ENCODE data around the gene TCF4. TPM values are rescaled to one million over a fixed set of nuclear protein-coding genes. Genes with fewer than 3 reads are reported as not detected.

The TCF4 gene
- total and polyA plus RNA-seq, 4 donors: 4.3 to 15.3 (median 11.5) TPM

DNA sequence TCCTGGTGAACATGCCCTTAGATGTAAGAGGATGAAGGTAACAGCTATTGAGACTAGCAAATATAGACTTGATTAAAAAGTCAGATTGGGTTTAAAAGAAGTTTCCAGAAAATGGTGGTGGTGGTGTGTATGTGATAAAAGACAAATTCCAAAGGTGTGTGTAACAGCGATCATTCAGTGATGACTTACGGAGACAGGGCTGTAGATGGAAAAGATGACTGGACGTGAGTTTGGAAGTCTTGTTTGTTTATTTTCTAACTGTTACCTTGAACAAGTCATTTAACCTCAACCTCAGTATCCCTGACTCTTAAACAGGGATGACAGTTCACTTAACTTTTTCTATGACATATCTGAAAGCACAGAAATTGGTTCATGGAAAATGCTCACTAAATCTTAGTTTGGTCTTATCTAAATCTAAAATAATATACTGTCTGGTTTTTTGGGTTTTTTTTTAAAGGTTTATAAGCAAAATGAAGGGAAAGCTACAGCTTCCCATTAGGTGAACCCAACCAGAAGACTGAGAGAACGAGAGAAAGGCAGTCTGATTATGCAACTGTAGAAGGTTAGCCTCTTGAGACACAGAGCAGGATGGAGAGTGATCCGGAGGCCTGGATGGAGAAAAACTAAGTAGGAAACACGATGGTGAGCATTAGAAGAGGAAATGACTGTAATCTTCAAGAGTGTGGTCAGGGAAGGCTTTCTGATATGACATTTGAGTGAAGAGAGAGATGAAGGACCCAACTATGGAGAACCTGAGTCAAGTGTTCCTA lies 71.9 kb downstream of the TCF4 start:
- no peaks in the 10 kb centered on the region for H3K9me3 ChIP-seq (ENCODE audit: control insufficient read depth in 4 of 4, low read length in 3 of 4)
- H3K36me3 ChIP-seq (ENCODE audit: control insufficient read depth in 4 of 4, insufficient read depth in 3 of 4, low read depth in 1 of 4, low read length in 3 of 4): no peaks in the 10 kb centered on the region
- H3K9ac ChIP-seq (ENCODE audit: low read depth in 1 of 2, low read length in 2 of 2): no peak overlapping the region
- H3K4me1 ChIP-seq (ENCODE audit: control insufficient read depth in 4 of 4, insufficient read depth in 4 of 4, low read length in 3 of 4): no peaks in the 10 kb centered on the region
- H3K27me3 ChIP-seq (ENCODE audit: control insufficient read depth in 4 of 4, insufficient read depth in 4 of 4, low read length in 3 of 4): no peaks in the 10 kb centered on the region
- H3K4me3 ChIP-seq (ENCODE audit: low read depth in 1 of 3, low read length in 3 of 3): no peak overlapping the region
- DNase-seq (ENCODE audit: low spot score): no peak
- 81% methylated on average over 6 of the region's 6 CpGs for WGBS
- no peak for TF ChIP-seq EGR1 (IDR thresholded peaks at IDR 0.05; ENCODE audit: low read depth in 2 of 2)
- TF ChIP-seq, protein P1, sequence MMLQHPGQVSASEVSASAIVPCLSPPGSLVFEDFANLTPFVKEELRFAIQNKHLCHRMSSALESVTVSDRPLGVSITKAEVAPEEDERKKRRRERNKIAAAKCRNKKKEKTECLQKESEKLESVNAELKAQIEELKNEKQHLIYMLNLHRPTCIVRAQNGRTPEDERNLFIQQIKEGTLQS (IDR thresholded peaks at IDR 0.05): no peak
- TF ChIP-seq NR2F2 (IDR thresholded peaks at IDR 0.05): no peak
- no peak for TF ChIP-seq SP1 (IDR thresholded peaks at IDR 0.05)
- no peak for TF ChIP-seq TAF1 (conservative IDR thresholded peaks at IDR 0.05)
- no peak overlapping the region for H3K27ac ChIP-seq (ENCODE audit: low read depth in 1 of 2, low read length in 2 of 2)

DNA sequence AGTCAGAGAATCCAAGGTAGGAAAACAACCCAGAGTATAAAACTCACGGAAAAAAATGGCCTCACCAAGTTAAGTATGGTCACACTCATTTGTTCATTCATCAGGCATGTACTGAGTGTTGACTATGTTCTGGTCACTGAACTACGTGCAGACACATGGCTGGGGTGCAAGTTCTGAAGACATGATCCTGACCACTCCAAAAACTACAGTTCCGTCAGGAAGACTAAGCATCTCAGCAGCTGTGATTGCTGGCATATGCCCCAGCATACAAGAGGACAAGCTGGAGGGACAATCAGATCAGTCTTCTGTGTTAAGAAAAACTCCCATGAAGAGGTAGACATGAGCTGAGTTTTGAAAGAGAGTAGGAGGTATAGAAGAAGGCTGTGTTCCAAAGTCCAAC lies 72.8 kb downstream of the TCF4 start:
- H3K4me3 ChIP-seq (ENCODE audit: low read depth in 1 of 3, low read length in 3 of 3): no peak overlapping the region
- H3K4me1 ChIP-seq (ENCODE audit: control insufficient read depth in 4 of 4, insufficient read depth in 4 of 4, low read length in 3 of 4): no peaks in the 10 kb centered on the region
- no peak overlapping the region for H3K9ac ChIP-seq (ENCODE audit: low read depth in 1 of 2, low read length in 2 of 2)
- no peaks in the 10 kb centered on the region for H3K27me3 ChIP-seq (ENCODE audit: control insufficient read depth in 4 of 4, insufficient read depth in 4 of 4, low read length in 3 of 4)
- TF ChIP-seq SP1 (IDR thresholded peaks at IDR 0.05): no peak
- TF ChIP-seq FOXA2 (IDR thresholded peaks at IDR 0.05): no peak
- TF ChIP-seq, protein P2, sequence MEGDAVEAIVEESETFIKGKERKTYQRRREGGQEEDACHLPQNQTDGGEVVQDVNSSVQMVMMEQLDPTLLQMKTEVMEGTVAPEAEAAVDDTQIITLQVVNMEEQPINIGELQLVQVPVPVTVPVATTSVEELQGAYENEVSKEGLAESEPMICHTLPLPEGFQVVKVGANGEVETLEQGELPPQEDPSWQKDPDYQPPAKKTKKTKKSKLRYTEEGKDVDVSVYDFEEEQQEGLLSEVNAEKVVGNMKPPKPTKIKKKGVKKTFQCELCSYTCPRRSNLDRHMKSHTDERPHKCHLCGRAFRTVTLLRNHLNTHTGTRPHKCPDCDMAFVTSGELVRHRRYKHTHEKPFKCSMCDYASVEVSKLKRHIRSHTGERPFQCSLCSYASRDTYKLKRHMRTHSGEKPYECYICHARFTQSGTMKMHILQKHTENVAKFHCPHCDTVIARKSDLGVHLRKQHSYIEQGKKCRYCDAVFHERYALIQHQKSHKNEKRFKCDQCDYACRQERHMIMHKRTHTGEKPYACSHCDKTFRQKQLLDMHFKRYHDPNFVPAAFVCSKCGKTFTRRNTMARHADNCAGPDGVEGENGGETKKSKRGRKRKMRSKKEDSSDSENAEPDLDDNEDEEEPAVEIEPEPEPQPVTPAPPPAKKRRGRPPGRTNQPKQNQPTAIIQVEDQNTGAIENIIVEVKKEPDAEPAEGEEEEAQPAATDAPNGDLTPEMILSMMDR (IDR thresholded peaks at IDR 0.05; ENCODE audit: low read depth, low read length, missing input control): no peak
- no peak for TF ChIP-seq HNF4A (conservative IDR thresholded peaks at IDR 0.05)
- no peak for TF ChIP-seq RAD21 (IDR thresholded peaks at IDR 0.05)
- TF ChIP-seq, protein P1 (IDR thresholded peaks at IDR 0.05): no peak
- TF ChIP-seq EGR1 (IDR thresholded peaks at IDR 0.05; ENCODE audit: low read depth in 2 of 2): no peak
- TF ChIP-seq RXRA (IDR thresholded peaks at IDR 0.05): no peak
- no peaks in the 10 kb centered on the region for H3K36me3 ChIP-seq (ENCODE audit: control insufficient read depth in 4 of 4, insufficient read depth in 3 of 4, low read depth in 1 of 4, low read length in 3 of 4)
- H3K27ac ChIP-seq (ENCODE audit: low read depth in 1 of 2, low read length in 2 of 2): no peak overlapping the region
- WGBS: 83% methylated on average over 3 of the region's 3 CpGs
- no peaks in the 10 kb centered on the region for H3K9me3 ChIP-seq (ENCODE audit: control insufficient read depth in 4 of 4, low read length in 3 of 4)
- no peak for DNase-seq (ENCODE audit: low spot score)

DNA sequence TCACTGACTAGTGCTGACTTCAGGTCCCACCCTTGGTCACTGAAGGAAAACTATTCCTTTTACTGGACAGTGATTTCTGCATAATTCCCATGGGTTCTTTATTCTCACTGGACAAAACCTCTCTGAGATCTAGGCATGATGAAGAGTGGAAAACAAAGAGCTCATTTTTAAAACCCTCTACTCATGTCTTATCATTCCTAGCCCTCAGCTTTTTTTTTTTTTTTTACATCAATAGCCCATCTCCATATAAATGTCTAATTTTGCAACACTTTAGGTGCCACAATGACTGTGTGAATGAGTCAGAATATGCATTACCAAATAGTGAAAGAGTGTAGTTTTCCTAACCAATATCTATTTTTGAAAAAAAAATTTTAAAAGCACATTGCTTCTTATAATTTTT lies 74.8 kb downstream of the TCF4 start:
- TF ChIP-seq, protein P2 (IDR thresholded peaks at IDR 0.05; ENCODE audit: low read depth, low read length, missing input control): no peak
- no peak for TF ChIP-seq HNF4A (conservative IDR thresholded peaks at IDR 0.05)
- TF ChIP-seq YY1 (IDR thresholded peaks at IDR 0.05): no peak
- TF ChIP-seq, protein P3, sequence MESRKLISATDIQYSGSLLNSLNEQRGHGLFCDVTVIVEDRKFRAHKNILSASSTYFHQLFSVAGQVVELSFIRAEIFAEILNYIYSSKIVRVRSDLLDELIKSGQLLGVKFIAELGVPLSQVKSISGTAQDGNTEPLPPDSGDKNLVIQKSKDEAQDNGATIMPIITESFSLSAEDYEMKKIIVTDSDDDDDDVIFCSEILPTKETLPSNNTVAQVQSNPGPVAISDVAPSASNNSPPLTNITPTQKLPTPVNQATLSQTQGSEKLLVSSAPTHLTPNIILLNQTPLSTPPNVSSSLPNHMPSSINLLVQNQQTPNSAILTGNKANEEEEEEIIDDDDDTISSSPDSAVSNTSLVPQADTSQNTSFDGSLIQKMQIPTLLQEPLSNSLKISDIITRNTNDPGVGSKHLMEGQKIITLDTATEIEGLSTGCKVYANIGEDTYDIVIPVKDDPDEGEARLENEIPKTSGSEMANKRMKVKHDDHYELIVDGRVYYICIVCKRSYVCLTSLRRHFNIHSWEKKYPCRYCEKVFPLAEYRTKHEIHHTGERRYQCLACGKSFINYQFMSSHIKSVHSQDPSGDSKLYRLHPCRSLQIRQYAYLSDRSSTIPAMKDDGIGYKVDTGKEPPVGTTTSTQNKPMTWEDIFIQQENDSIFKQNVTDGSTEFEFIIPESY (IDR thresholded peaks at IDR 0.05): no peak
- Histone ChIP-seq H3K36me3 (ENCODE audit: control insufficient read depth in 4 of 4, insufficient read depth in 3 of 4, low read depth in 1 of 4, low read length in 3 of 4) (no peaks in the 10 kb centered on the region), H3K27me3 (ENCODE audit: control insufficient read depth in 4 of 4, insufficient read depth in 4 of 4, low read length in 3 of 4) (no peaks in the 10 kb centered on the region), H3K4me3 (ENCODE audit: low read depth in 1 of 3, low read length in 3 of 3) (no peak overlapping the region), H3K9me3 (ENCODE audit: control insufficient read depth in 4 of 4, low read length in 3 of 4) (no peaks in the 10 kb centered on the region), H3K9ac (ENCODE audit: low read depth in 1 of 2, low read length in 2 of 2) (no peak overlapping the region), H3K27ac (ENCODE audit: low read depth in 1 of 2, low read length in 2 of 2) (no peak overlapping the region), H3K4me1 (ENCODE audit: control insufficient read depth in 4 of 4, insufficient read depth in 4 of 4, low read length in 3 of 4) (no peaks in the 10 kb centered on the region)
- no peak for DNase-seq (ENCODE audit: low spot score)
